Upper lobe of left lung (tissue), 6 donors: ENCODE measurements around the gene PPP1R1B. TPM values are rescaled to one million over a fixed set of nuclear protein-coding genes. Genes with fewer than 3 reads are reported as not detected.
A peak's percentile ranks its signal among the peaks of the same experiment; 100 is the strongest.

Experiments
- ATAC-seq, 2 donors: fragments of 200-7000 bp; cut with Tn5 transposase; one replicate each; pipeline ENCODE4 v1.9.1; 2022; ENCODE audit warnings: mild to moderate bottlenecking in 2 of 2, moderate library complexity in 2 of 2; ENCODE audit not compliant: low FRiP score in 2 of 2
- DNase-seq, 2 donors: peaks; one replicate each; pipeline ENCODE4 v3.0.0-alpha.2; 2019 to 2020
- H3K27ac ChIP-seq, 4 donors: fragments of 200-600 bp; sonication (generic); one replicate each; pipeline ENCODE4 v1.5.1; 2016 to 2019
- H3K27me3 ChIP-seq, 4 donors: fragments of 200-600 bp; sonication (generic); one replicate each; pipeline ENCODE4 v1.5.1; 2017 to 2019
- H3K36me3 ChIP-seq, 4 donors: fragments of 200-600 bp; sonication (generic); one replicate each; pipeline ENCODE4 v1.5.1; 2016 to 2019
- H3K4me1 ChIP-seq, 4 donors: fragments of 200-600 bp; sonication (generic); one replicate each; pipeline ENCODE4 v1.5.1; 2018 to 2019
- H3K4me3 ChIP-seq, 4 donors: fragments of 200-600 bp; sonication (generic); one replicate each; pipeline ENCODE4 v1.5.1; 2017 to 2019; ENCODE audit warnings: mild to moderate bottlenecking in 2 of 4, moderate library complexity in 1 of 4
- H3K9me3 ChIP-seq, 4 donors: fragments of 200-600 bp; sonication (generic); one replicate each; pipeline ENCODE4 v1.5.1; 2018 to 2019
- EP300 ChIP-seq, 4 donors: sonication (generic); formaldehyde crosslinking; IDR thresholded peaks; one replicate each; pipeline ENCODE4 v1.5.1; 2017; ENCODE audit warnings: antibody characterized with exemption in 4 of 4, control low read depth in 2 of 4
- POLR2A ChIP-seq, 4 donors: fragments of 450-650 bp; IDR thresholded peaks; one replicate each; pipeline ENCODE4 v1.5.1; 2016 to 2017; ENCODE audit warnings: antibody characterized with exemption in 4 of 4, mild to moderate bottlenecking in 2 of 4
- POLR2AphosphoS5 ChIP-seq, 2 donors: sonication (generic); formaldehyde crosslinking; IDR thresholded peaks; one replicate each; pipeline ENCODE4 v1.5.1; 2017; ENCODE audit warnings: antibody characterized with exemption in 2 of 2
- WGBS, 2 donors: methylation state at CpG; one replicate each; pipeline ENCODE4 v1.1.5; 2017 to 2018; 5-methylcytosine and 5-hydroxymethylcytosine counted together
- total RNA-seq, 6 donors: library from RNA; depleted of rRNA in 4 of 6; stranded (reverse); fragments of >200 nt in 4 of 6; gene quantifications; one replicate each; pipeline versions ENCODE4 v1.1.0 to v1.2.1, GENCODE V29; 2016 to 2021
- TF ChIP-seq, protein P1 (sequence below), 6 experiments: fragments of 450-650 bp in 4 of 6; fragments of 200-600 bp in 2 of 6; sonication (generic) in 2 of 6; IDR thresholded peaks; one replicate each; pipeline ENCODE4 v1.5.1; 2016 to 2019; ENCODE audit warnings: antibody characterized with exemption in 6 of 6
- donor health status: DM: no; HTN: no; CAD: no; lungs with moderate emphysema.
- donor health status: DM: no; HTN: yes; CAD: no; lungs with severe emphysema.

PPP1R1B gene
- total RNA-seq, 6 donors from 2014 or later: 10.9 to 22.4 (median 13.8) TPM

GRCh38 chr17:39670746-39671145, 44.0 kb downstream of the PPP1R1B start:
- TF ChIP-seq POLR2A (IDR thresholded peaks at IDR 0.05): no peak
- TF ChIP-seq, protein P1, sequence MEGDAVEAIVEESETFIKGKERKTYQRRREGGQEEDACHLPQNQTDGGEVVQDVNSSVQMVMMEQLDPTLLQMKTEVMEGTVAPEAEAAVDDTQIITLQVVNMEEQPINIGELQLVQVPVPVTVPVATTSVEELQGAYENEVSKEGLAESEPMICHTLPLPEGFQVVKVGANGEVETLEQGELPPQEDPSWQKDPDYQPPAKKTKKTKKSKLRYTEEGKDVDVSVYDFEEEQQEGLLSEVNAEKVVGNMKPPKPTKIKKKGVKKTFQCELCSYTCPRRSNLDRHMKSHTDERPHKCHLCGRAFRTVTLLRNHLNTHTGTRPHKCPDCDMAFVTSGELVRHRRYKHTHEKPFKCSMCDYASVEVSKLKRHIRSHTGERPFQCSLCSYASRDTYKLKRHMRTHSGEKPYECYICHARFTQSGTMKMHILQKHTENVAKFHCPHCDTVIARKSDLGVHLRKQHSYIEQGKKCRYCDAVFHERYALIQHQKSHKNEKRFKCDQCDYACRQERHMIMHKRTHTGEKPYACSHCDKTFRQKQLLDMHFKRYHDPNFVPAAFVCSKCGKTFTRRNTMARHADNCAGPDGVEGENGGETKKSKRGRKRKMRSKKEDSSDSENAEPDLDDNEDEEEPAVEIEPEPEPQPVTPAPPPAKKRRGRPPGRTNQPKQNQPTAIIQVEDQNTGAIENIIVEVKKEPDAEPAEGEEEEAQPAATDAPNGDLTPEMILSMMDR (IDR thresholded peaks at IDR 0.05): no peak
- no peak for TF ChIP-seq POLR2AphosphoS5 (IDR thresholded peaks at IDR 0.05)
- no peak for TF ChIP-seq EP300 (IDR thresholded peaks at IDR 0.05)
- H3K4me1 ChIP-seq: peaks cover 35 to 58% (median 49%) of the 10 kb centered on the region in 4 donors
- H3K36me3 ChIP-seq: no peaks in the 10 kb centered on the region
- 59 to 75% methylated on average over 4 of the region's 4 CpGs for WGBS, 2 donors
- H3K9me3 ChIP-seq: no peaks in the 10 kb centered on the region
- DNase-seq (no peak), ATAC-seq (no peak)
- H3K27ac ChIP-seq: no peak overlapping the region
- H3K27me3 ChIP-seq: peaks cover 0 to 26% (median 11%) of the 10 kb centered on the region in 4 donors
- no peak overlapping the region for H3K4me3 ChIP-seq

- no peaks in the 10 kb centered on the region for H3K9me3 ChIP-seq
- H3K4me1 ChIP-seq: peaks cover 36 to 58% (median 49%) of the 10 kb centered on the region in 4 donors
- 35 to 55% methylated on average over 13 to 19 of the region's 19 CpGs for WGBS, 2 donors
- H3K27ac ChIP-seq: no peak overlapping the region
- DNase-seq (no peak), ATAC-seq (no peak)
- H3K4me3 ChIP-seq: no peak overlapping the region
- peaks cover 0 to 2% (median 0%) of the 10 kb centered on the region in 4 donors for H3K36me3 ChIP-seq
- TF ChIP-seq POLR2AphosphoS5 (IDR thresholded peaks at IDR 0.05): no peak
- TF ChIP-seq, protein P1 (IDR thresholded peaks at IDR 0.05): peak; percentile 19 to 66 (median 60)
- TF ChIP-seq POLR2A (IDR thresholded peaks at IDR 0.05): no peak
- TF ChIP-seq EP300 (IDR thresholded peaks at IDR 0.05): no peak
- H3K27me3 ChIP-seq: peaks cover 0 to 26% (median 9%) of the 10 kb centered on the region in 4 donors
Observed at GRCh38 chr17:39671651-39672521, 45.1 kb downstream of the PPP1R1B start.

DNA sequence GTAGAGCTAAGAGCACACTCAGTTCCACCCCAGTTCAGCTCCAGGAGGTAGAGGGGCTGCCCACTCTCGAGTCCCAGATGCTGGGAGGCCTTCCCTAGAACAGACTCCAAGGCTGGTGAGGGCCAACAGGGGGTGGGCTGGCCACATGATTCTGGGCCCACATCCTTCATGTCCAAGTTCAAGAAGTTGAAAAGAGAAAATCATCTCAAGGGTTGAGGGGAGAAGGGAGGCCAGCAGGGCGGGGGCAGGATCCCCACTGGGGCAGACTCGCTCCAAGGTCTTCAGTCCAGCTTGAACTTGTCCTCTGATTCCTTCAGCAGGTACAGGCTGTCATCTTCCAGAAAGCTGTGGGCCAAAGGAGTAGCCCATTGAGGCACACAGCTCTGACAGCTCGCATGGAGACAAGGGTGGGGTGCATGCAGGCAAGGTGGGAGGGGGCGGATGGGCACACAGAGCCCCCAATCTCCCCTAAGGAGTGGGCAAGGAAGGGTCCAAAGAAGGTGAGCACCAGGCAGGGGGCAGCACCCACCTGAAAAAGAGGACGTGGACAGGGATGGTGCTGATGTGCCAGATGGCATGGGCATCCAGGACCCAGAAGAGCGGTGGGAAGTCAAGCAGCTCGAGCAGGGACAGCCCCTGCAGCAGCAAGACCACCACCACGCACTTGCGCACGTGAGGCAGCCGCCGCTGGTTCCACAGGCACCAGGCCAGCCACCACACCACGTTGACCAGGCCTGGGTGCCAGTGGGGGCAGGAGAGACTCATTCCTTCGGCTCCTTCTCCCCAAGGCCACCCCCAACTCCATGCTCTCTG, 46.0 kb downstream of the PPP1R1B start:
- H3K27ac ChIP-seq: no peak overlapping the region
- 84 to 89% methylated on average over 12 to 15 of the region's 15 CpGs for WGBS, 2 donors
- no peak overlapping the region for H3K4me3 ChIP-seq
- peaks cover 0 to 20% (median 4%) of the 10 kb centered on the region in 4 donors for H3K27me3 ChIP-seq
- TF ChIP-seq, protein P1 (IDR thresholded peaks at IDR 0.05): no peak
- TF ChIP-seq POLR2AphosphoS5 (IDR thresholded peaks at IDR 0.05) (no peak), EP300 (IDR thresholded peaks at IDR 0.05) (no peak), POLR2A (IDR thresholded peaks at IDR 0.05) (no peak)
- no peaks in the 10 kb centered on the region for H3K9me3 ChIP-seq
- DNase-seq (peak in 1 of 2 donors; percentile 59), ATAC-seq (no peak)
- H3K4me1 ChIP-seq: peaks cover 36 to 58% (median 49%) of the 10 kb centered on the region in 4 donors
- peaks cover 0 to 2% (median 0%) of the 10 kb centered on the region in 4 donors for H3K36me3 ChIP-seq

- no peak for DNase-seq
- 75 to 87% methylated on average over 9 to 13 of the region's 13 CpGs for WGBS, 2 donors
Observed at GRCh38 chr17:39673335-39674081, 46.8 kb downstream of the PPP1R1B start.

More at GRCh38 chr17:39673335-39674081, 46.8 kb downstream of the PPP1R1B start:
- TF ChIP-seq EP300 (IDR thresholded peaks at IDR 0.05) (no peak), POLR2A (IDR thresholded peaks at IDR 0.05) (no peak), POLR2AphosphoS5 (IDR thresholded peaks at IDR 0.05) (no peak)
- TF ChIP-seq, protein P1 (IDR thresholded peaks at IDR 0.05): no peak
- ATAC-seq: no peak
- Histone ChIP-seq H3K27me3 (peaks cover 0 to 14% (median 1%) of the 10 kb centered on the region in 4 donors), H3K4me3 (no peak overlapping the region), H3K9me3 (no peaks in the 10 kb centered on the region), H3K27ac (no peak overlapping the region), H3K4me1 (peaks cover 32 to 58% (median 47%) of the 10 kb centered on the region in 4 donors), H3K36me3 (peaks cover 0 to 2% (median 0%) of the 10 kb centered on the region in 4 donors)
